PC-3 (cell line): ENCODE results near the gene VPS26C. TPM values are rescaled to one million over a fixed set of nuclear protein-coding genes. Genes with fewer than 3 reads are reported as not detected.
"Not testable (repeated sequence)": the region's sequence is repeated elsewhere in the genome, so short reads cannot be mapped to it uniquely, and the experiment has no call there.

ENCODE experiments used
- ATAC-seq: fragments of 200-7000 bp; cut with Tn5 transposase; 2 replicates; pipeline ENCODE4 v1.9.1; 2020; ENCODE audit warnings: mild to moderate bottlenecking, moderate library complexity
- BruUV-seq: library from RNA; stranded (reverse); fragments of 400-500 nt; replicated peaks from 2 replicates; lab custom pipeline; 2021; lab: Mats Ljungman, UMichigan
- CTCF ChIA-PET: fragments of 300-600 bp; sonication (Branson Sonifier 250); formaldehyde crosslinking; loops from one replicate; lab custom pipeline; 2022; ENCODE audit warnings: antibody characterized with exemption; lab: Charles Lee
- POLR2A ChIA-PET: fragments of 300-600 bp; sonication (Branson Sonifier 250); formaldehyde crosslinking; loops from one replicate; lab custom pipeline; 2022; ENCODE audit warnings: antibody characterized with exemption; ENCODE audit not compliant: unreplicated experiment; lab: Charles Lee
- DNase-seq: peaks from one replicate; pipeline ENCODE4 v3.0.0-alpha.2; 2015
- H2AFZ ChIP-seq: fragments of 300-600 bp; sonication (generic); 2 replicates; pipeline ENCODE4 v1.6.0; 2016; ENCODE audit warnings: antibody characterized with exemption, low read length
- H3F3A ChIP-seq: fragments of 300-600 bp; sonication (generic); one replicate; pipeline ENCODE4 v1.6.0; 2017; ENCODE audit warnings: antibody characterized with exemption, low read length, control low read depth, mild to moderate bottlenecking; ENCODE audit not compliant: unreplicated experiment
- H3K27ac ChIP-seq: fragments of 300-600 bp; sonication (generic); 2 replicates; pipeline ENCODE4 v1.5.1; 2016; ENCODE audit warnings: mild to moderate bottlenecking, low read length
- H3K27me3 ChIP-seq: fragments of 300-600 bp; sonication (generic); 2 replicates; pipeline ENCODE4 v1.6.1; 2016; ENCODE audit warnings: low read length, mixed read lengths
- H3K36me3 ChIP-seq: fragments of 300-600 bp; sonication (generic); 2 replicates; pipeline ENCODE4 v1.6.1; 2016; ENCODE audit warnings: low read depth, mixed run types, low read length, mixed read lengths
- H3K4me1 ChIP-seq: fragments of 300-600 bp; sonication (generic); 2 replicates; pipeline ENCODE4 v1.5.1; 2016; ENCODE audit warnings: low read length; ENCODE audit not compliant: insufficient read depth
- H3K4me2 ChIP-seq: fragments of 300-600 bp; sonication (generic); 2 replicates; pipeline ENCODE4 v1.6.0; 2016; ENCODE audit warnings: low read length
- H3K4me3 ChIP-seq: fragments of 300-600 bp; sonication (generic); 2 replicates; pipeline ENCODE4 v1.5.1; 2016; ENCODE audit warnings: mild to moderate bottlenecking, low read length, mixed read lengths
- H3K79me2 ChIP-seq: fragments of 300-600 bp; sonication (generic); 2 replicates; pipeline ENCODE4 v1.6.1; 2017; ENCODE audit warnings: low read length, mixed read lengths
- H3K9ac ChIP-seq: fragments of 300-600 bp; sonication (generic); 2 replicates; pipeline ENCODE4 v1.6.0; 2016; ENCODE audit warnings: mild to moderate bottlenecking, low read length
- H3K9me2 ChIP-seq: fragments of 300-600 bp; sonication (generic); replicated peaks from 2 replicates; pipeline ENCODE4 v1.6.1; 2016; ENCODE audit warnings: mixed run types, low read length, mixed read lengths
- H3K9me3 ChIP-seq: fragments of 300-600 bp; sonication (generic); 2 replicates; pipeline ENCODE4 v1.6.1; 2016; ENCODE audit warnings: low read length, mixed read lengths
- H4K20me1 ChIP-seq: fragments of 300-600 bp; sonication (generic); 2 replicates; pipeline ENCODE4 v1.6.1; 2016; ENCODE audit warnings: low read length, mixed read lengths
- CTCF ChIP-seq: fragments of 300-600 bp; sonication (generic); conservative IDR thresholded peaks from 2 replicates; pipeline ENCODE4 v1.5.1; 2017; ENCODE audit warnings: antibody characterized with exemption, low read depth, mild to moderate bottlenecking, low read length
- EZH2 ChIP-seq: fragments of 300-600 bp; sonication (generic); IDR thresholded peaks from one replicate; pipeline ENCODE4 v1.6.1; 2017; ENCODE audit warnings: antibody characterized with exemption, mild to moderate bottlenecking, low read length; ENCODE audit not compliant: unreplicated experiment
- EZH2phosphoT487 ChIP-seq: fragments of 300-600 bp; sonication (generic); IDR thresholded peaks from 2 replicates; pipeline ENCODE4 v1.6.1; 2018; ENCODE audit warnings: mild to moderate bottlenecking, antibody characterized with exemption, low read length, borderline replicate concordance
- intact Hi-C: fragments of 100-400 bp; cut with micrococcal nuclease; formaldehyde crosslinking; loops from 2 replicates; pipeline ENCODE4 v1.9.0; 2023
- total RNA-seq: library from RNA; depleted of rRNA; stranded (reverse); fragments of >200 nt; gene quantifications from 2 replicates; pipeline ENCODE4 v1.2.3, GENCODE V29; 2014

VPS26C gene
- total RNA-seq, 1 experiment from 2014 or later, result 63.3 TPM

GRCh38 chr21:37292041-37292440 lies 24.9 kb upstream of the VPS26C start:
- Histone ChIP-seq H3K27ac (no peak overlapping the region), H3K9me3 (no peaks in the 10 kb centered on the region), H3F3A (no peaks in the 10 kb centered on the region), H3K4me1 (no peaks in the 10 kb centered on the region), H3K9ac (no peak overlapping the region), H3K79me2 (no peaks in the 10 kb centered on the region), H3K4me3 (no peak overlapping the region), H3K4me2 (no peak overlapping the region), H3K27me3 (no peaks in the 10 kb centered on the region), H3K36me3 (no peaks in the 10 kb centered on the region), H4K20me1 (no peaks in the 10 kb centered on the region), H2AFZ (no peak overlapping the region), H3K9me2 (no peaks in the 10 kb centered on the region)
- POLR2A ChIA-PET, result no interaction called here
- CTCF ChIA-PET, result no interaction called here
- no peak for DNase-seq
- ATAC-seq, result no peak
- BruUV-seq, result no TSS peak
- TF ChIP-seq CTCF (no peak), EZH2phosphoT487 (no peak), EZH2 (no peak)
- intact Hi-C loops, result no loop called here

GRCh38 chr21:37283191-37283710 lies 16.1 kb upstream of the VPS26C start:
- ATAC-seq, POLR2A ChIA-PET, BruUV-seq, H4K20me1 ChIP-seq, H3K4me1 ChIP-seq, H2AFZ ChIP-seq, DNase-seq, H3K36me3 ChIP-seq, H3K9me3 ChIP-seq, H3K9ac ChIP-seq, CTCF ChIA-PET, H3K4me3 ChIP-seq, intact Hi-C loops, H3K9me2 ChIP-seq, H3K79me2 ChIP-seq, H3K4me2 ChIP-seq, H3K27ac ChIP-seq, H3K27me3 ChIP-seq, H3F3A ChIP-seq: not testable (repeated sequence)

GRCh38 chr21:37282602-37283001 lies 15.5 kb upstream of the VPS26C start:
- CTCF ChIA-PET, H3K36me3 ChIP-seq, H3F3A ChIP-seq, H3K9me3 ChIP-seq, POLR2A ChIA-PET, BruUV-seq, H3K27ac ChIP-seq, ATAC-seq, H3K27me3 ChIP-seq, intact Hi-C loops, H3K4me3 ChIP-seq, H3K4me2 ChIP-seq, H3K9ac ChIP-seq, H3K4me1 ChIP-seq, H3K79me2 ChIP-seq, H2AFZ ChIP-seq, H4K20me1 ChIP-seq, DNase-seq, H3K9me2 ChIP-seq: not testable (repeated sequence)

GRCh38 chr21:37281993-37282392 lies 14.9 kb upstream of the VPS26C start:
- POLR2A ChIA-PET, result no interaction called here
- H3K9me2 ChIP-seq, result no peaks in the 10 kb centered on the region
- no peaks in the 10 kb centered on the region for H4K20me1 ChIP-seq
- H3K9me3 ChIP-seq, result no peaks in the 10 kb centered on the region
- intact Hi-C loops, result no loop called here
- H3K79me2 ChIP-seq, result no peaks in the 10 kb centered on the region
- H3K4me3 ChIP-seq, result no peak overlapping the region
- H3K27ac ChIP-seq, result no peak overlapping the region
- no peaks in the 10 kb centered on the region for H3F3A ChIP-seq
- H3K36me3 ChIP-seq, result no peaks in the 10 kb centered on the region
- no peaks in the 10 kb centered on the region for H3K27me3 ChIP-seq
- H3K4me1 ChIP-seq, result no peaks in the 10 kb centered on the region
- DNase-seq, result no peak
- CTCF ChIA-PET, result no interaction called here
- no peak overlapping the region for H3K9ac ChIP-seq
- BruUV-seq, result no TSS peak
- no peak overlapping the region for H2AFZ ChIP-seq
- TF ChIP-seq EZH2phosphoT487, result no peak
- TF ChIP-seq CTCF, result no peak
- TF ChIP-seq EZH2, result no peak
- no peak overlapping the region for H3K4me2 ChIP-seq
- no peak for ATAC-seq
